Measurements from ENCODE around the gene PRKCB.

- no peak for TF ChIP-seq POLR2A (IDR thresholded peaks at IDR 0.05)
- TF ChIP-seq CTCF (IDR thresholded peaks at IDR 0.05): no peak
Measured at GRCh38 chr16:23837553-23838308, 1.9 kb downstream of the PRKCB start.

Measured in ovary (tissue), 3 donors.